ENCODE results near the gene ABCC11. TPM values are rescaled to one million over a fixed set of nuclear protein-coding genes. Genes with fewer than 3 reads are reported as not detected.
"Not testable (repeated sequence)": the region's sequence is repeated elsewhere in the genome, so short reads cannot be mapped to it uniquely, and the experiment has no call there.

ABCC11 gene
- total and polyA plus RNA-seq, 8 donors = 0.03 to 0.73 TPM; not detected in 6

DNA sequence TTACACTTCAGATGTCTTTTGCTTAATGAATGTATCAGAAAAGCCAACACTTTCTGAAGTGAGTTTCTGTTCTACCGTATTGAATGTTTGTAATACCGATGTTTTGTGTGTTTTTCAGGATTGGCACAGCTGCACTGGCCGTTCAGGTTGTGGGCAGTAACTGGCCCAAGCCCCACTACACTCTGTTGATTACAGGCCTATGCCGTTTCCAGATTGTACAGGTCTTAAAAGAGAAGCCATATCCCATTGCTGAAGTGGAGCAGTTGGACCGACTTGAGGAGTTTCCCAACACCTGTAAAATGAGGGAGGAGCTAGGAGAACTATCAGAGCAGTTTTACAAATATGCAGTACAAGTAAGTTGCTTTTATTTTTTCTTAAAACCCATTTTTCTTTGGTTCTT is 4.7 kb upstream of the ABCC11 start:
- DNase-seq = no peak
- Histone ChIP-seq H3K9me3 (no peaks in the 10 kb centered on the region), H3K27ac (peak overlapping the region in 3 of 5 donors; percentile 6 to 59 (median 46)), H3K4me1 (peaks cover 22 to 64% (median 45%) of the 10 kb centered on the region in 4 donors), H3K4me3 (no peak overlapping the region), H3K36me3 (peaks cover 0 to 44% (median 37%) of the 10 kb centered on the region in 4 donors), H3K27me3 (no peaks in the 10 kb centered on the region)
- intact Hi-C loops (cut with DNase I; ENCODE audit: low total_unique reads) = no loop called here
- TF ChIP-seq POLR2AphosphoS5 (IDR thresholded peaks at IDR 0.05) (no peak), POLR2A (IDR thresholded peaks at IDR 0.05) (no peak), EP300 (IDR thresholded peaks at IDR 0.05) (no peak)
- TF ChIP-seq, protein P1, sequence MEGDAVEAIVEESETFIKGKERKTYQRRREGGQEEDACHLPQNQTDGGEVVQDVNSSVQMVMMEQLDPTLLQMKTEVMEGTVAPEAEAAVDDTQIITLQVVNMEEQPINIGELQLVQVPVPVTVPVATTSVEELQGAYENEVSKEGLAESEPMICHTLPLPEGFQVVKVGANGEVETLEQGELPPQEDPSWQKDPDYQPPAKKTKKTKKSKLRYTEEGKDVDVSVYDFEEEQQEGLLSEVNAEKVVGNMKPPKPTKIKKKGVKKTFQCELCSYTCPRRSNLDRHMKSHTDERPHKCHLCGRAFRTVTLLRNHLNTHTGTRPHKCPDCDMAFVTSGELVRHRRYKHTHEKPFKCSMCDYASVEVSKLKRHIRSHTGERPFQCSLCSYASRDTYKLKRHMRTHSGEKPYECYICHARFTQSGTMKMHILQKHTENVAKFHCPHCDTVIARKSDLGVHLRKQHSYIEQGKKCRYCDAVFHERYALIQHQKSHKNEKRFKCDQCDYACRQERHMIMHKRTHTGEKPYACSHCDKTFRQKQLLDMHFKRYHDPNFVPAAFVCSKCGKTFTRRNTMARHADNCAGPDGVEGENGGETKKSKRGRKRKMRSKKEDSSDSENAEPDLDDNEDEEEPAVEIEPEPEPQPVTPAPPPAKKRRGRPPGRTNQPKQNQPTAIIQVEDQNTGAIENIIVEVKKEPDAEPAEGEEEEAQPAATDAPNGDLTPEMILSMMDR (IDR thresholded peaks at IDR 0.05) = no peak
- WGBS, 5 donors = 28 to 52% (median 48%) methylated on average over 5 of the region's 5 CpGs

- no peak overlapping the region for H3K4me3 ChIP-seq
- no peaks in the 10 kb centered on the region for H3K27me3 ChIP-seq
- DNase-seq = peak in 1 of 2 donors; percentile 25
- TF ChIP-seq, protein P1 (IDR thresholded peaks at IDR 0.05) = no peak
- TF ChIP-seq EP300 (IDR thresholded peaks at IDR 0.05) (no peak), POLR2AphosphoS5 (IDR thresholded peaks at IDR 0.05) (no peak), POLR2A (IDR thresholded peaks at IDR 0.05) (no peak)
- intact Hi-C loops (cut with DNase I; ENCODE audit: low total_unique reads) = no loop called here
- H3K27ac ChIP-seq = peak overlapping the region in 1 of 5 donors; percentile 59
- H3K9me3 ChIP-seq = no peaks in the 10 kb centered on the region
- 55 to 72% (median 61%) methylated on average over 5 of the region's 5 CpGs for whole genome bisulfite sequencing, 5 donors
- H3K4me1 ChIP-seq = peaks cover 36 to 65% (median 51%) of the 10 kb centered on the region in 4 donors
- peaks cover 0 to 36% (median 31%) of the 10 kb centered on the region in 4 donors for H3K36me3 ChIP-seq
These were observed 3.4 kb upstream of the ABCC11 start for GRCh38 chr16:48250520-48251278.

- Histone ChIP-seq H3K9me3 (no peaks in the 10 kb centered on the region), H3K36me3 (no peaks in the 10 kb centered on the region), H3K4me1 (peaks cover 34 to 66% (median 55%) of the 10 kb centered on the region in 4 donors), H3K27me3 (no peaks in the 10 kb centered on the region), H3K4me3 (peak overlapping the region in 3 of 4 donors; percentile 1 to 97 (median 80)), H3K27ac (peak overlapping the region in 3 of 5 donors; percentile 1 to 90 (median 35))
- intact Hi-C loops (cut with DNase I; ENCODE audit: low total_unique reads) = no loop called here
- peak in 1 of 2 donors; percentile 24 for DNase-seq
- 12 to 37% (median 20%) methylated on average over 2 of the region's 2 CpGs for WGBS, 5 donors
- TF ChIP-seq EP300 (IDR thresholded peaks at IDR 0.05) = no peak
These were observed 1.3 kb downstream of the ABCC11 start for GRCh38 chr16:48246066-48246465.

GRCh38 chr16:48244863-48245195 is 2.5 kb downstream of the ABCC11 start:
- H3K27ac ChIP-seq = peak overlapping the region; percentile 88 to 93 (median 90)
- H3K4me1 ChIP-seq = peaks cover 27 to 54% (median 46%) of the 10 kb centered on the region in 4 donors
- no peaks in the 10 kb centered on the region for H3K36me3 ChIP-seq
- no peak for DNase-seq
- intact Hi-C loops (cut with DNase I; ENCODE audit: low total_unique reads) = no loop called here
- H3K4me3 ChIP-seq = peak overlapping the region; percentile 75 to 97 (median 88)
- no peaks in the 10 kb centered on the region for H3K9me3 ChIP-seq
- WGBS, 5 donors = 1 to 6% (median 4%) methylated on average over 8 of the region's 8 CpGs
- no peaks in the 10 kb centered on the region for H3K27me3 ChIP-seq
- no peak for TF ChIP-seq EP300 (IDR thresholded peaks at IDR 0.05)

DNA sequence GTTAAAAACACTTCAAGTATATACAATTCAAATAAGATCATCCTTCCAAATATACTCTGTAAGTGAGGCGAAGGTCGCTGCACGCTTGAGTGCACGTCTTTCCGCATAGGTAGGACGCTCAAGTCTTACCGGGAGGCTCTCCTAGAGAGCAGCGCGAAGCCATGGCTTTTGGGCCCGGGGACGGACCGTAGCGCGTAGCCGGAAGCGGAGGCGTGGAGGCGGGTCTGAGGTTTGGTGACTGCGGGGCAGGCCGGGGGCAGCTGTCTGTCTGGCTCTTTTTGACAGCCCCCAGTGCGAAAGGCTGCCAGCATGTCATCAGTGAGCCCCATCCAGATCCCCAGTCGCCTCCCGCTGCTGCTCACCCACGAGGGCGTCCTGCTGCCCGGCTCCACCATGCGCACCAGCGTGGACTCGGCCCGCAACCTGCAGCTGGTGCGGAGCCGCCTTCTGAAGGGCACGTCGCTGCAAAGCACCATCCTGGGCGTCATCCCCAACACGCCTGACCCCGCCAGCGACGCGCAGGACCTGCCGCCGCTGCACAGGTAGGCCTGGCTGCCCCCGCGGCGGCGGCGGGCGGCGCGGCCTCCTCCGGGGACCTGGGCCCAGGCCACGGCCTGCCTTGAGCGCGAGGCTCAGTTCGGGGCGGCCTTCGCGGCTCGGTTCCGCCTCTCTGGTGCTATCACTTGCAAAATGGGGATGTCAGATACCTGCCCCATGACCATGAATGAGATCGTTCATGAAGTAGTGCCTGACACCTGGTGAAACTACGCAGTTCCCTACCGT is 3.1 kb downstream of the ABCC11 start, which contains the start of gene LONP2:
Gene LONP2 (plus strand): TSS at position 221 of the 783 bp plus-strand sequence. CDS start 89 bp downstream, at position 310.
- intact Hi-C loops (cut with DNase I; ENCODE audit: low total_unique reads) = no loop called here
- WGBS, 5 donors = 0 to 1% (median 0%) methylated on average over 32 to 63 of the region's 63 CpGs

DNA sequence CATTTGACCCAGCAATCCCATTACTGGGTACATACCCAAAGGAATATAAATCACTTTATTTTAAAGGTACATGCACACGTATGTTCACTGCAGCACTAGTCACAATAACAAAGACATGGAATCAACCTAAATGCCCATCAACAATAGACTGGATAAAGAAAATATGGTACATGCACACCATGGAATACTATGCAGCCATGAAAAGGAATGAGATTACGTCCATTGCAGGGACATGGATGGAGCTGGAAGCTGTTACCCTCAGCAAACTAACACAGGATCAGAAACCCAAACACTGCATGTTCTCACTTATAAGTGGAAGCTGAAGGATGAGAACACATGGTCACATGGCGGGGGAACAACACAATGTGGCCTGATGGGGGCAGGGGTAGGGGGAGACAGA is 7.2 kb downstream of the ABCC11 start:
- intact Hi-C loops (cut with DNase I; ENCODE audit: low total_unique reads); H3K4me3 ChIP-seq; DNase-seq; H3K27ac ChIP-seq; H3K36me3 ChIP-seq; H3K9me3 ChIP-seq; H3K27me3 ChIP-seq: not testable (repeated sequence)
- 95 to 100% (median 96%) methylated on average over 3 of the region's 3 CpGs for WGBS, 5 donors
- peaks cover 0 to 19% (median 13%) of the 10 kb centered on the region in 4 donors for H3K4me1 ChIP-seq

More for the DNA sequence above, 3.1 kb downstream of the ABCC11 start, which contains the start of gene LONP2:
- Histone ChIP-seq H3K4me3 (peak within 1 kb of the TSS; percentile 75 to 97 (median 88)), H3K36me3 (no peaks in the 10 kb centered on the region), H3K27me3 (no peaks in the 10 kb centered on the region), H3K9me3 (no peaks in the 10 kb centered on the region), H3K4me1 (peaks cover 26 to 50% (median 43%) of the 10 kb centered on the region in 4 donors), H3K27ac (peak within 1 kb of the TSS; percentile 88 to 93 (median 90))
- peak; percentile 92 to 97 for DNase-seq
- TF ChIP-seq EP300 (IDR thresholded peaks at IDR 0.05) (no peak), POLR2A (IDR thresholded peaks at IDR 0.05) (peak in 1 of 4 donors; percentile 37), POLR2AphosphoS5 (IDR thresholded peaks at IDR 0.05) (peak; percentile 87 to 98 (median 92))
- TF ChIP-seq, protein P1 (IDR thresholded peaks at IDR 0.05) = no peak
